Globus pallidus (tissue), 1 donor: ENCODE measurements around the gene TRIM66.
A peak's percentile ranks its signal among the peaks of the same experiment; 100 is the strongest.

ENCODE experiments used
- DNase-seq: peaks from one replicate; pipeline ENCODE4 v3.0.0-alpha.2; 2015; ENCODE audit warnings: low spot score

The TRIM66 gene

GRCh38 chr11:8714622-8715225, 32.3 kb upstream of the TRIM66 start:
- no peak for DNase-seq

GRCh38 chr11:8713760-8714454, 31.4 kb upstream of the TRIM66 start:
- DNase-seq, result no peak

GRCh38 chr11:8712506-8712905, 30.0 kb upstream of the TRIM66 start:
- DNase-seq, result no peak

- DNase-seq, result no peak
Observed at GRCh38 chr11:8711895-8712442, 29.5 kb upstream of the TRIM66 start.

- DNase-seq, result no peak
Observed at GRCh38 chr11:8709777-8710176, 27.3 kb upstream of the TRIM66 start.

GRCh38 chr11:8709002-8709672, 26.7 kb upstream of the TRIM66 start:
- peak; percentile 28 for DNase-seq

- DNase-seq, result no peak
Observed at GRCh38 chr11:8707541-8708191, 25.2 kb upstream of the TRIM66 start.

- no peak for DNase-seq
Observed at GRCh38 chr11:8706673-8707432, 24.4 kb upstream of the TRIM66 start.

- no peak for DNase-seq
Observed at GRCh38 chr11:8705146-8705545, 22.7 kb upstream of the TRIM66 start.

GRCh38 chr11:8704136-8704535, 21.7 kb upstream of the TRIM66 start:
- no peak for DNase-seq

- DNase-seq, result no peak
Observed at GRCh38 chr11:8702598-8702915, 20.1 kb upstream of the TRIM66 start.

- no peak for DNase-seq
Observed at GRCh38 chr11:8701891-8702597, 19.6 kb upstream of the TRIM66 start.

- DNase-seq, result peak; percentile 89
Observed at GRCh38 chr11:8699903-8700302, 17.4 kb upstream of the TRIM66 start.

GRCh38 chr11:8698917-8699441, 16.5 kb upstream of the TRIM66 start:
- DNase-seq, result no peak

GRCh38 chr11:8698379-8698851, 15.9 kb upstream of the TRIM66 start:
- DNase-seq, result no peak

GRCh38 chr11:8697054-8697453, 14.6 kb upstream of the TRIM66 start:
- DNase-seq, result no peak

GRCh38 chr11:8694137-8694536, 11.7 kb upstream of the TRIM66 start:
- DNase-seq, result no peak

- DNase-seq, result no peak
Observed at GRCh38 chr11:8693555-8693954, 11.1 kb upstream of the TRIM66 start.

GRCh38 chr11:8693010-8693551, 10.6 kb upstream of the TRIM66 start:
- DNase-seq, result no peak

- DNase-seq, result no peak
Observed at GRCh38 chr11:8692417-8692816, 10.0 kb upstream of the TRIM66 start.

- DNase-seq, result no peak
Observed at GRCh38 chr11:8691601-8692000, 9.1 kb upstream of the TRIM66 start.
